Forelimb muscle (tissue), 1 donor: ENCODE measurements around the gene ABLIM1. TPM values are rescaled to one million over a fixed set of nuclear protein-coding genes. Genes with fewer than 3 reads are reported as not detected.

Experiments
- DNase-seq: peaks from one replicate; pipeline ENCODE4 v3.0.0-alpha.2; 2013; ENCODE audit warnings: low read depth
- polyA plus RNA-seq: library from polyadenylated mRNA; unstranded; fragments of 120-200 nt; gene quantifications from one replicate; pipeline ENCODE4 v1.2.1, GENCODE V29; 2013; ENCODE audit not compliant: insufficient read length

Gene ABLIM1
- polyA plus RNA-seq, 1 donor = 44.3 TPM

DNA sequence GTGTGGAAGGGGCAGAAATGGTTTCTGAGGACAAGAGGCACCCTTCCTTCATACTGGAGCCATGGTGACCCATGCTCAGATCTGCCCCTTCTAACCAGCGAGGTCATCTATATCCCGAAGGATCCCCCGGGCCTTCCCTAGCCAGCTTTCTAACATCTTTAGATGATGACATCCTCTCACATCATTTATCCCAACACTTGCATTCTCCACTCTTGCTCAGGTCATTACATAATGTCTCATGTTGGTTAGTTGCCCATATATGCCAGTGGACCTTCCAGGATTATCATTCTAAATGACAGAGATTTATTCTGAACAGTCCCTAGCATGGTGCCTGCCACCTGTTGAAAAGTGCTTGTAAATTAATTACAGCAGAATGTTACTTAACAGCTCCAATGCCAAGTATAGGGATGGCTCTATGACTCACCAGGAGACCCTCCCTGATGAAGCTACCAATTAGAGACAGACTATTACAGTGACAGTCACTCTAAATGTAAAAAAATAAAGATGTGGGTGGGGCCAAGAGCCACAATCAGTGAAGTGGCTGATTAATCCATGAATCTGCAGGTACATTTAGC, 22.6 kb upstream of the ABLIM1 start:
- DNase-seq = no peak

DNA sequence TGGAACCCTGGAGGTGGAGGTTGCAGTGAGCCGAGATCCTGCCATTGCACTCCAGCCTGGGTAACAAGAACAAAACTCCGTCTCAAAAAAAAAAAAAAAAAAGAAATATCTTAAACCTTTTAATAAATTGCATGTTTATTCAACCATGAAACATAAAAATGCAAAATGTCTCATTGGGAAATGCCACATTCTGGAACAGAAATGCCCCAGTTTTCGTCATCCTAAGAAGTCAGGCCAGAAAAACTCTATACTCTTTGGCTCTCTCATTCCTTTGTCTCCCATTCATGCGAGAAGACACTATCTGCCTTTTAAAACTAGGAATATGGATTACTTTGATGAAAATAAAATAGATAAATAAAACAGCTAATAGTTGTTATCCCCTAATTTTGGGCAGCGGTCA, 21.5 kb upstream of the ABLIM1 start:
- no peak for DNase-seq

DNA sequence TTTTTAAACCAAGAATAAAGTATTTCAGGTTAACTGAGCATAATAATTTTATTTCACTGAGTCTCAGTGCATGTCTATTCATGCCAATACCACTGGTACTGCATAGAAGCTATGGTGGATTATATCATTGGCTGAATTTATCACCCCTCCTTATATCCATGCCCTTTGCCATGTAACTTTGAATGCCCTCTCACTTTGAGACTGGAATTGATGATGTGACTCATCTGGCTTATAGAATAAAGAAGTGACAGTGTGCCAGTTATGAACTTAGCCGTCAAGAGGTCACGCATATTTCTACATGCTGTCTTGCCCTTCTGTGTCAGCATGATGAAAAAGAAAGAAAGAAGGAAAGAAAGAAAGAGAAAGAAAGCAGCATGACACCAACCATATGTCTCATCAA, 20.7 kb upstream of the ABLIM1 start:
- DNase-seq = no peak

DNA sequence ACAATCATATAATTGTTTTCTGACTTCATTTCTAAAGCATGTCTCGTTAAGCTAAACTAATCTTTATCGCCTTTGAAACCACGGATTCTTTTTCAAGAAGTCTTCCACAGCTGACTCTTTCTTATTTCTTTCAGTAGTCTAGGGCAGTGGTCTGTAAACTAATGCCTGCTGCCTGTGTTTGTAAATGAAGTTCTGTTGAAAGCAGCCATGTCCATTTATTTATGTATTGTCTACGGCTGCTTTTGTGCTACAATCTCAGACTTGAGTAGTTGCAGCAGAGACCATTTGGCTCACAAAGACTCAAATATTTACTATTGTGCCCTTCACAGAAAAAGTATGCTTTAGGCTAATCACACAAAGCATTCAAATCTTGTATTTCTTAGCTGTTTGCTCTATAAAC, 20.3 kb upstream of the ABLIM1 start:
- DNase-seq = no peak

DNA sequence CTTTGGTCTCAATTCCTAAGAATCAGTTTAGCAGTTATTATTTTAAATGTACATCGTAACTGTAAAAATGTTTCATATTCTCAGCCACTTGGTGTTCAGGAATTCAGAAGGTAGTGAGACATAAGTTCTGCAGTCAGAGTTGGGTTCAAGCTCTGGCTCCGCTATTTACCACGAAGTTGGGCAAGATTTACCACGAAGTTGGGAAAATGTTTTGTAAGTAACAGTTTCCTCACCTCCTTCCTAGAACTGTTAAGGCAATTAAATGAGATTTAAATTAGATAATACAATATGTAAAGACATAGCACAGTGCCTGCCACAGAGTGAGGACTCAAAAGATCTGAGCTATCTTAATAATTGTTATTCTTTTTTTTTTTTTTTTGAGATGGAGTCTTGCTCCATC, 16.3 kb upstream of the ABLIM1 start:
- DNase-seq = no peak

DNA sequence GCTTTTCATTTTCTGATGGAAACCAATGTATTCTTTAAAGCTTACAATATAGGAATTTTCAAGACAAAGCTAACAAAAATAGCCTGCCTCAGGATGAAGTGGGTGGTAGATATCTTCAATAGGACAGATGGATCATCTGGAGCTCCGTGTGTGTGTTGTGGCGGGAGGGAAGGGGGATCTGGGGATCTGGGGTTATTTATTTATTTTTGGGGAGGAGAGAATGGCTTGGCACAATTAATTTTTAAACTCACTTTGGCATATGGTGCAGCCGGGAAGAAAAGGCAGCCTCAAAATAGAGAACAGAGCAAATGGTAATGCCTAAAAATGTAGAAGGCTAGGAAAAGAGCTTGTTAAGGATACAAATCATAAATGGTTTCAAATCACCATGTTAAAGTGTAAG, 11.6 kb upstream of the ABLIM1 start:
- DNase-seq = no peak

DNA sequence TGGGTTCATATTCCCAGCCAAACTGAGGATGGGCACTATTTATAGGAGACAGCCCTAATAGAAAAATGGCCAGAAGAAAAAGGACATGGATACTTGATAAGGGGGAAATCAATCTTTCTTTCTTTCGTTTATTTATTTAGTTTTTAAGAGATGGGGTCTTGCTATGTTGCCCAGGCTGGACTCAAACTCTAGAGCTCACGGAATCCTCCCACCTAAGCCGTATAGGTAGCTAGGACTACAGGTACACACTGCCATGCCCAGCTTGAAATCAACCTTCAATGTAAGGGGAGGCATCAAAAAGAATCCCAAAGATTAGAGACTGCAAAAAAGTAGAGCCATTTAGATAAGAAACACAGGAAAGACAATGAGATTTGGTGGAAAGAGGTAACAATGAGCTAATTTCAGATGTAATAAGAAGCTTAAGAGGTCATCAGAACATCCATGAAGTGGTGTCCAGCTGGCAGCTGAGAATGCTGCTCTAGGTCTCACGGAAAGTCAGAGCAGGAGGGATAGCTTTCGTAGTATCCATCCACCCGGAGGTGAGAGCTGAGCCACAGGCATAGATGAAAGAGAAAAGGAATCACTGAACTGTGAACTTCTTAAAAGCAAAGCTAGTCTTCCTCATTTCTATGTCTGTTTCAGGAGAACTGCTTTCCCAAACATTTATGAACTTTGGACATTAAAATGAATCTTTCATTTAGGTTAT, 10.5 kb upstream of the ABLIM1 start:
- DNase-seq = no peak

DNA sequence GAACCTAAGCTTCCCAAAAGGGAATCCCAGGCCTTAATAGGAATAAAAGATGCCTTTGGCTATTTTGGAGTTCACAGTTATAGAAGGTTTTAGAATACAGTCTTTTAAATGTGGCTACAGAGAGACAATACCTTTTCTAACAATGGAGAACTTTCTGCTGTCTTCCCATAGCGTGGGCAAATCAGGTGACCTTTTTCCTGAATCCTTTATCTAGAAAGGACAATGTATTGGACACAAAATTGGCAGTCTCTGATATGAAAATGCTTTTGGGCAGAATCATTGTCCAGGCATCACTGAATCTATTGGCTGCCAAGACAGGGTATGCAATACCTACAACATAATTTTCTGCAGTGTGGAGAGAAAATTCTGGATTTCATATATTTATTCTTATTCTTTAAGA, 7.8 kb upstream of the ABLIM1 start:
- DNase-seq = no peak

DNA sequence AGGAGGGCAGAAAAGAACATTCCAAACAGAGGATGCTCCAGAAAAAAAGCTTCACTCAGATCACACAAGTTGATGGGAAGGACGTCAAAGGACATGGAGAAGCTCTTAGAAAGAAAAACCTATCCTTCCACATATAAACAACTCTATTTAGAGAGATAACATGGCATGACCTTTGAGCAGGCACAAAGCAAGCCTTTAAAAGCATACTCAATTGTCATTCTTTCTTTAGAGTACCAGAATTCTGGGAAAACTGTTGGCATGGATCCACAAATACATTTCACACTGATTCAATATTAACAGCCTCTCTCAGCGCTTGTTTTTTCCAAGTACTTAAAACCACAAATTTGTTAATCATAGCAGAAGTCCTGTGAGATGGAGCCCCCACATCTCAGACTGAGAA, 7.3 kb upstream of the ABLIM1 start:
- no peak for DNase-seq

DNA sequence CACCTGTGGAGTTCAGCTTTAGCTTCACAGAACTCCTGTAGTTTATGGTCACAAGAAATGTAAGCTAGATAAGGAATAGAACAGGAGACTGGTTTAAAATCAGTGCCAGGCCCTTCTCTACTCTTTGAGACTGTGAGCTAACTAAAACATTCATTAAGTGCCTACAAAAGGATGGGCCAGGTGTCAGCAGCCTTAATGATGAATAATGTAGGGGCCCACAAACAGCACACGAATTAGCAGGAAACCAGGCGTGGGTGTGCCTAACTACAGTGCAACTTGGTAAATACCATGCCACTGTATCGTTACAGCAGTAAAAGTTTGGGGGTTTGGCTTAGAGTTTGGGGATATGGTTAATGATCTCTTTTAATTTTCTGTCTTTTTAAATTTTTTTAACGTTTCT, 6.1 kb upstream of the ABLIM1 start:
- no peak for DNase-seq

DNA sequence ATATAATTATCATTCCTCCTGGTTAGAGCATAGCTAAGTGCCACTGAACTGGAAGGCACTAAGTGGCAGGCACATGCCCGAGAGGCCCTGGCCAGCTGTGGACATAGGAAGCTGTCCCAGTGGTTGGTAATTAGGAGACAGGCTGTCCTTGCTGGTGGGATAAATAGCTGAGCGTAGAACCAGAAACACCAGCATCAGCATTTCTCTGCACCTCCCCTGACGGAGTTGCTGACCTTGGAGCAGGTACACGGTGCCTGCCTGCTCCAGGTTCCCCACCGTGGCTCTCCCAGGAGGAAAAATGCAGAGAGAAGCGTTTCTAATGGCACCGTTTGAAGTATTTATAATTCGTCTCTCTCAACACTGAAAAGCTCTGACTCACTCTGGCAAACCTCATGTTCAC, 5.6 kb upstream of the ABLIM1 start:
- no peak for DNase-seq

DNA sequence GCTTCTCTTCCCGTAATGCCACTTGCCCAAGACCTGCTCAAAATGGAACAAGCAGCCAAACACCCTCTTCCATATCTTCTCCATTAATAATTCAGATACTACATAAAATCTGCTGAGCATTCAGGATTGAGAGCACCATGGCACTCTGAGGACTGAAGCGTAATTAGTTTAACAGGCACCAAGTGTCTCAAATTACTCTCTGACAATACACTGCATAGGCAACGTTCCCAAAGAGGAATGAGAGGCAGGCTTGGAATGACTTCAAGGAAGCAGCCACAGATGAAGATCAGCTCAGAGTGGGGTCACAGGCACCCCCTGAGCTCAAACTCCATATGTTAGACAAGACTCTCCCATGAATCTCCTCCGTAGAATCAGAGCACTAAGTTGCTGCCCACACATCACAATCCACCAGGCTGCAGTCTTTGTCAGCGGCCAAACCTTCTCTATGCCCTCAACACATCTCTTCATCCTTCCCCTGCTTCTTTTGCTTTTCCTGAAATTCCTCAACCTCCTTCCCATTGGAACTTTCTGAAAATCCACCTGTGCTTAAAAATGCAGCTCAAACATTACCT, 4.7 kb upstream of the ABLIM1 start:
- DNase-seq = no peak

DNA sequence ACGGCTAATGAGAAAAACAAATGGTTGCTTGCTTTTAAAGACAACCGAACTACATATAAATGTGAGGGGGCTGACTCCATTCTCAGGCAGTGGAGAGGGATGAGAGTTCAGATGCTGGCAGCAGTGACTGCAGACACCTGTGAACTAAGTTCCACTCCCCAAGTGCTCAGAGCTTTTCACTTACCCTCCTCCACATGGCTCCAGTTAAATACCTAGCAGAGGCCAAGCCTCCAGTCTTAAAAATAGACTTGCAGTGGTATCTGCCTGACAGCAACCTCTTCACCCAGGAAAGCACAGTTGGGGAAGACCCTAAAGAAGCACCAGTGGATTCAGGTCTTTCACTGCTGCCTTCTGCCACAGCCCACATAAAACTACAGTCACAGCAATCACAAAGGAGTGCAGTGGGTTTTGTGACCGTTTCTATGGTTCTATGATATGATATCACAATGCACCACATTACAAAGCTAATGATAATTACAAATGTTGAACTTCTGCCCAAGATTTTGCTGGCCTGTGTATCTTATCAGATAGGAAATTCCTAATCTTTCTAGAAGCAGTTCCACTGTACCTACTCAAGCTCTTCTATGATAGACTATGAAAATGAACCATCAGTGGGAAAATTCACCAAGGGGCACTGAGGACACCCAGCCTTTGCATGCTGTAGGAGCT, 3.3 kb upstream of the ABLIM1 start:
- DNase-seq = no peak

DNA sequence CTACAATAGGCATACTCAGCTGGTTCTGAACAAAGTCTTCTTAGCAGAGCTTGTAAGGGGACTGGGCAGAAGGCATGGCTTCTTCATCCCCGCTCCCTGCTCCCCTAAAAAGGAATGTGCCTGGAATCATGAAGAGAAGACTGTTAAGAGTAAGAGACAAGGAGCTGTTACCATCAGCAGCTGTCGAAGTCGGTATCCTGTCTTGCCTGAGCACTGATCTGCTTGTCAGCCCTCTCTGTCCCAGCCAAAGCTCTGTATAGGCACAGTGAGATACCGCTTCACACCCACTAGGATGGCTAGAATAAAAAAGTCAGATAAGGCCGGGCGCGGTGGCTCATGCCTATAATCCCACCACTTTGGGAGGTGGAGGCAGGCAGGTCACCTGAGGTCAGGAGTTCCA, 2.4 kb downstream of the ABLIM1 start:
- DNase-seq = no peak

DNA sequence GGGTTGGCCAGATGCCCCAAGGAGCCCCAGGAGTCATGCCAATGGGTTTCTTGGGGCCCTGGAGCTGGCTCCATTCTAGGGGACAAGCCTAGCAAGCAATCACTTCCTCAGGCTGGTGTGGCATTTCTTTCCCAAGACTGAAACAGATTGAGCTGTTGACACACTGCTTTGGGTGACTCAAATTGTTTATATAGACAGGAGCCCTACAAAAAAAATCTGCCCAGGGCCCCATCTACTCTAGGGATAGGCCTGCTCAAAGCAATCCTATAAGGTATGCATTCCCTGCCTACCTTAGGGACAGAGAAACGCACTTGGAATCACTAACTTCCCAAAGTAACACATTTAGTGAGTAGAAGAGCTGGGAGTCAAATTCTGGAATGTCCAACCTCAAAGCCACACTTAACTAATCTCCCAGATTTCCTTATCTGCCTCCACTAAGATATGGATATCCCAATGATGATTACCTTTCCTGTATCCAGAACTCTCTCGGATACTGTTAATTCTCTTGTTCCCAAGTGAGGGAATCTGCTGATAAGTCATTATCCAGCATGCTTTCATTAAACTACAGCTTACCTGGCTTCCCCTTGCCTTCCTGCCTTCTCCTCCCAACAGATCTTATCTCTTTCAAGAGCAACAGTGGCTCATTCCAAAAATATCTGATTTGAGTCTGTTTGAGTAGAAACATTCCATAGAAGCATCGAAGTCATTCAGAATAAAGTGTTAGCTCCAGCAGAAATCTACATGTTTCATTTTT, 3.1 kb downstream of the ABLIM1 start:
- DNase-seq = no peak

DNA sequence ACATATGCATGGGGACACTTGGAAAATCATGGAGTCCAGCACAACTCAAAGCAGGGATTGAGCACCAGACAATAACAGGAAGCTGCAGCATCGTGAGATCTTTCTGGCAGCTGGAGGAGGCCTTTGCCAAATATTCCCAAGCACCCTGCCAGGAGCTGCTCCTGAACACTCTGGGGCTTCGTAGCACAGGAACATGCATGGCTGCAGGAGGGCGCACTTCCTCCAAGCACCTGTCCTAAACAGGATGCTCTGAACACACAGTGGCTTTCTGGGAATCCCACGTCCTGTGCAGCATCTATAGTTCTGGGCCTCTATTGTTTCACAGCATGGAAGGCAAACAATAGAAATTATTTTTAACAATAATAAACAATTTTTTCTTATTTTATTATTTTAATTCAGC, 4.1 kb downstream of the ABLIM1 start:
- no peak for DNase-seq

DNA sequence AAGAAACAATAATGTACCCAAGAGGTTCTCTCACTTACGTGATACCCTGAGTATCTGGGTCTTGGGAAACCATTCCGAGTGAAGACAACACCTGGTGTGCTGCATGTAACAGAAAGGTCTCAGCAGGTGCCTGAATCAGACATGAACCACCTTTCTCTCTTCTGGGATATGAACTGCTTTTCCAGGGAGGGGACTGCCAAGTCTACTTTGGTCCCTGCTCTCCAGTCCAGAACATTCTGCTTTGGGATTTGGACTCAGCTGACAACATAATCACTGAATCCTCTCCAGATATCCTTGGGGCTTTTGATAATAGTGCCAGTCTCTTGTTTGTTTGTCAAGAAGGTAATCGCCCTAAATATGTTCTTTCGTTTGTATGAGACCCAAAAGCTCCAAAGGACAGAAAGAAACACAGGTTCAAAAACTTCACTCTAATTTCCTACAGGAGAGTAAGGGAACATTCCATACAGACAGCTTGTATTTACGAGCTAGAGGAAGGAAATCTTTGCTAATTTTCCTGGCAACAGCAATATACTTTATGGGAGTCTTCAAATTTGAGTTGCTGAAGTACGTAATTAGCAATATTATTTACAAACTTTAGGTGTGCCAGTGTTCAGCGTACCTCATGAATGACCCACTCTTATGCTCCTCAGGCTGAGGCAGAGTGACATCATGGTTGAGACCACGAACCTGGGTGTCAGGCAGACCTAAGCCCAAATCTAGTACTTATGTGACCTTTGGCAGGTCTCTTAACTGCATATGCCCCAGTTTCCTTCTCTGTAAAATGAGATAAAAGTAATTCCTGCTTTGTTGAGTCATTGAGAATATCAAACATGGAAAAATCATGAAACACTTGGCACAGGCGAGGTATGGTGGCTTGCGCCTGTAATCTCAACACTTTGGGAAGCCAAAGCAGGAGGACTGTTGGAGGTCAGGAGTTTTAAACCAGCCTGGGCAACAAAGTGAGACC, 5.4 kb downstream of the ABLIM1 start:
- DNase-seq = no peak

DNA sequence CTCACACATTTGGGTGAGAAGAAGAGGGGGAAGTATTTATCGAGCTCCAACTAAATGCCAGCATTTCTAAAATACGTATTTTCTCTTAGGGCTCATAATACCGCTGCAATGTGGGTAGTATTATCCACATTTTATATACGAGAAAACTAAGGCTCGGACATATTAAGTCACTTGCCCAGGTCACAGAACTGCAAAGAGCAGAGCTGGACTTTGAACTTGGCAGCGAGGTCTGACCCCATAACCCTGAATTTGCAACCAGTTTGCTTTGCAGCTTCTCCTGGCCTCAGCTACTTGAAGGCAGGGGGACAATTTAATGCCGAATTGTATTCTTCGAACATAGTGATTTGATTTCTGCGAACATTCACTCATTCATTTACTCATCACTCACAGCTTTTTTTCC, 7.2 kb downstream of the ABLIM1 start:
- no peak for DNase-seq

DNA sequence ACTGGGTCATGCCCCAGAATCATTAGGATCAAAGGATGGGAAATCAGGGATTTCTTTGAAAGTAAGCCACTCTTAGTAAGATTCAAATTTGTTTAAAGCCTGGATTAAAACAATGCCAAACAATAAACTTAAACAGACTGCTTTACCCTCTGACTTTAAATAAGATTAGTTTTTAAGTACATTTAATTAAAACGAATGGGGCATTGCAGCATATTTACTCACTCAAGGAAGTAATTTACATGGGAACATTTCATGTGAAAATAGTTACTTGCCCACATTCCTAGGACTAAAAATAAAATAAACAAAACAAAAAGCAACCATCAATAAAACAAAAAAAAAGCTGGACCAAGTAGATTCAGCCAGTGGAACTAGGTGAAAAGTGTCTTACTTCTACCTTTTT, 7.8 kb downstream of the ABLIM1 start:
- no peak for DNase-seq

DNA sequence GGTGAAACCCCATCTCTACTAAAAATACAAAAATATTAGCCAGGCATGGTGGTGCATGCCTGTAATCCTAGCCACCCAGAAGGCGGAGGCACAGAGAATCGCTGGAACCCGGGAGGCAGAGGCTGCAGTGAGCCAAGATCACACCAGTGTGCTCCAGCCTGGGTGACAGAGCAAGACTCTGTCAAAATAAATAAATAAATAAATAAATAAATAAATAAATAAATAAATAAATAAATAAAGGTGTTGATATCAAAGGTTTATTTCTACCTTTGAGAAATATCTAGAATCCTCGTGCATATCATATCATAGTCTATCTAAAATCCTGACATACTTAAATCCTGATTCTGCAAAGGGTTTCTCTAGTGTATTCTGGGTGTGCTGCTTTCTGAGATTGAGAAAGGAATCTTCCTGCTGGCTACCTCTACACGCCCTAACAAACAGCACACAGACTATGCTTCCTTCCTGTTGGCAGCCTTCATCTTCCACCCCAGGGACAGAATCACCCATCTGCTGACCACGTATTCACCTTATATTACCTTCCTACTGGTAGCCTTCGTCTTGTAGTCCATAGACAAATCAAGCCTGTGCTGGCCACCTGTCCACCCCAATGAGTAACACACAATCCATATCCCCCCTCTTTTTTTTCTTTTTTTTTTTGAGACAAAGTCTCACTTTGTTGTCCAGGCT, 8.7 kb downstream of the ABLIM1 start:
- no peak for DNase-seq

DNA sequence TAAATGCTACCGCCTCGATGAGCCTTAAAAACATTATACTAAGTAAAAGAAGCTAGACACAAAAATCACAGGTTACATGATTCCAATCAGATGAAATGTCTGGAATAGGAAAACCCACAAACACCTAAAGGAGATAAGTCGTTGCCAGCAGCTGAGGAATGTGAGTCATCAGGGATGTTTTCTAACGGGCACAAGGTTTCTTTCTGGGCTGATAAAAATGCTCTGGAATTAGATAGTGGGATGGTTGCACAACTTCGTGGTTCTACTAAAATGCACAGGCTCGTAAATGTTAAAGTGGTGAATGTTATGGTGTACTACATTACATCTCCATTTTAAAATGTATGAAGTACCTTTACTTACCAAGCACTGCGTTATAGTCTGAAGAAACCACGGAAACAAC, 9.7 kb downstream of the ABLIM1 start:
- DNase-seq = no peak
